Measurements from ENCODE around the gene ARFGAP3.

The ARFGAP3 gene

GRCh38 chr22:42814616-42815015, 42.5 kb downstream of the ARFGAP3 start:
- Histone ChIP-seq H3K4me2 (ENCODE audit: low read length) (no peak overlapping the region), H3F3A (ENCODE audit: control insufficient read depth, insufficient read depth) (no peaks in the 10 kb centered on the region), H4K20me1 (ENCODE audit: control insufficient read depth, insufficient read depth, low read depth, low read length) (no peaks in the 10 kb centered on the region), H3K9me3 (ENCODE audit: control insufficient read depth, insufficient read depth, low read length) (no peaks in the 10 kb centered on the region), H3K36me3 (ENCODE audit: control insufficient read depth, low read length) (no peaks in the 10 kb centered on the region), H3K4me1 (ENCODE audit: control insufficient read depth, low read length) (no peaks in the 10 kb centered on the region), H3K4me3 (ENCODE audit: low read length) (no peak overlapping the region), H3K9me2 (replicated peaks; ENCODE audit: control insufficient read depth, low read length) (no peaks in the 10 kb centered on the region), H3K79me2 (ENCODE audit: control insufficient read depth, low read length) (no peaks in the 10 kb centered on the region), H3K27me3 (ENCODE audit: control insufficient read depth, low read length) (no peaks in the 10 kb centered on the region), H3K27ac (ENCODE audit: low read depth, low read length) (no peak overlapping the region)
- TF ChIP-seq CTCF (IDR thresholded peaks at IDR 0.05; ENCODE audit: low read depth, low read length, poor library complexity, severe bottlenecking) (no peak), EZH2phosphoT487 (IDR thresholded peaks at IDR 0.05; ENCODE audit: borderline replicate concordance, low read length) (no peak)

GRCh38 chr22:42814215-42814614, 42.9 kb downstream of the ARFGAP3 start:
- H3K9me3 ChIP-seq (ENCODE audit: control insufficient read depth, insufficient read depth, low read length) = no peaks in the 10 kb centered on the region
- H4K20me1 ChIP-seq (ENCODE audit: control insufficient read depth, insufficient read depth, low read depth, low read length) = no peaks in the 10 kb centered on the region
- no peaks in the 10 kb centered on the region for H3K9me2 ChIP-seq (replicated peaks; ENCODE audit: control insufficient read depth, low read length)
- H3K4me1 ChIP-seq (ENCODE audit: control insufficient read depth, low read length) = no peaks in the 10 kb centered on the region
- H3K36me3 ChIP-seq (ENCODE audit: control insufficient read depth, low read length) = no peaks in the 10 kb centered on the region
- peaks cover under 1% of the 10 kb centered on the region; the same call in 1 of the 2 replicates for H3F3A ChIP-seq (ENCODE audit: control insufficient read depth, insufficient read depth)
- H3K79me2 ChIP-seq (ENCODE audit: control insufficient read depth, low read length) = no peaks in the 10 kb centered on the region
- no peak overlapping the region for H3K27ac ChIP-seq (ENCODE audit: low read depth, low read length)
- no peak overlapping the region for H3K4me2 ChIP-seq (ENCODE audit: low read length)
- no peak overlapping the region for H3K4me3 ChIP-seq (ENCODE audit: low read length)
- TF ChIP-seq EZH2phosphoT487 (IDR thresholded peaks at IDR 0.05; ENCODE audit: borderline replicate concordance, low read length) = no peak
- TF ChIP-seq CTCF (IDR thresholded peaks at IDR 0.05; ENCODE audit: low read depth, low read length, poor library complexity, severe bottlenecking) = no peak
- H3K27me3 ChIP-seq (ENCODE audit: control insufficient read depth, low read length) = no peaks in the 10 kb centered on the region

GRCh38 chr22:42813501-42813900, 43.6 kb downstream of the ARFGAP3 start:
- H3K4me1 ChIP-seq (ENCODE audit: control insufficient read depth, low read length) = no peaks in the 10 kb centered on the region

More at GRCh38 chr22:42813501-42813900, 43.6 kb downstream of the ARFGAP3 start:
- Histone ChIP-seq H3K4me2 (ENCODE audit: low read length) (no peak overlapping the region), H3K36me3 (ENCODE audit: control insufficient read depth, low read length) (no peaks in the 10 kb centered on the region; the same call in 1 of the 2 replicates), H3F3A (ENCODE audit: control insufficient read depth, insufficient read depth) (peaks cover 4% of the 10 kb centered on the region; the same call in 1 of the 2 replicates), H3K79me2 (ENCODE audit: control insufficient read depth, low read length) (no peaks in the 10 kb centered on the region), H3K9me3 (ENCODE audit: control insufficient read depth, insufficient read depth, low read length) (no peaks in the 10 kb centered on the region), H3K9me2 (replicated peaks; ENCODE audit: control insufficient read depth, low read length) (no peaks in the 10 kb centered on the region), H3K27me3 (ENCODE audit: control insufficient read depth, low read length) (no peaks in the 10 kb centered on the region), H3K27ac (ENCODE audit: low read depth, low read length) (no peak overlapping the region), H3K4me3 (ENCODE audit: low read length) (no peak overlapping the region), H4K20me1 (ENCODE audit: control insufficient read depth, insufficient read depth, low read depth, low read length) (no peaks in the 10 kb centered on the region)
- TF ChIP-seq CTCF (IDR thresholded peaks at IDR 0.05; ENCODE audit: low read depth, low read length, poor library complexity, severe bottlenecking) (no peak), EZH2phosphoT487 (IDR thresholded peaks at IDR 0.05; ENCODE audit: borderline replicate concordance, low read length) (no peak)
